Effector memory CD4-positive, alpha-beta T cell (primary cell): Measurements from ENCODE around the gene USP6NL.

ENCODE experiments used
- DNase-seq, 3 donors: peaks; one replicate each; pipeline ENCODE4 v3.0.0-alpha.2; 2020
- H3K27ac ChIP-seq: 2 replicates; pipeline ENCODE4 v1.7.0; 2013; ENCODE audit warnings: mild to moderate bottlenecking, low read length, moderate library complexity; ENCODE audit not compliant: insufficient read depth, poor library complexity, severe bottlenecking
- H3K27me3 ChIP-seq: replicated peaks from 2 replicates; pipeline ENCODE4 v1.7.0; 2013; ENCODE audit warnings: mild to moderate bottlenecking, low read length; ENCODE audit not compliant: insufficient read depth, control insufficient read depth, poor library complexity, severe bottlenecking
- H3K36me3 ChIP-seq: 2 replicates; pipeline ENCODE4 v1.7.0; 2013; ENCODE audit warnings: mild to moderate bottlenecking, low read length, moderate library complexity; ENCODE audit not compliant: control insufficient read depth, insufficient read depth
- H3K4me1 ChIP-seq: 2 replicates; pipeline ENCODE4 v1.7.0; 2013; ENCODE audit warnings: low read length, mild to moderate bottlenecking; ENCODE audit not compliant: control insufficient read depth, insufficient read depth, poor library complexity, severe bottlenecking
- H3K4me3 ChIP-seq: 2 replicates; pipeline ENCODE4 v1.7.0; 2013; ENCODE audit warnings: low read length, low read depth, mild to moderate bottlenecking; ENCODE audit not compliant: insufficient read depth, poor library complexity, severe bottlenecking
- H3K9me3 ChIP-seq: 2 replicates; pipeline ENCODE4 v1.7.0; 2013; ENCODE audit warnings: mild to moderate bottlenecking, low read length, moderate library complexity; ENCODE audit not compliant: control insufficient read depth

Gene USP6NL

GRCh38 chr10:11608159-11609013, 3.1 kb downstream of the USP6NL start:
- Histone ChIP-seq H3K27me3 (no peaks in the 10 kb centered on the region), H3K9me3 (no peaks in the 10 kb centered on the region), H3K4me1 (peaks cover 5% of the 10 kb centered on the region), H3K27ac (no peak overlapping the region), H3K36me3 (no peaks in the 10 kb centered on the region), H3K4me3 (no peak overlapping the region)
- no peak for DNase-seq

- H3K9me3 ChIP-seq: no peaks in the 10 kb centered on the region
- no peak overlapping the region for H3K27ac ChIP-seq
- peaks cover 5% of the 10 kb centered on the region for H3K4me1 ChIP-seq
- H3K27me3 ChIP-seq: no peaks in the 10 kb centered on the region
- H3K4me3 ChIP-seq: no peak overlapping the region
- no peaks in the 10 kb centered on the region for H3K36me3 ChIP-seq
- no peak for DNase-seq
Measured at GRCh38 chr10:11605807-11606408, 5.5 kb downstream of the USP6NL start.

DNA sequence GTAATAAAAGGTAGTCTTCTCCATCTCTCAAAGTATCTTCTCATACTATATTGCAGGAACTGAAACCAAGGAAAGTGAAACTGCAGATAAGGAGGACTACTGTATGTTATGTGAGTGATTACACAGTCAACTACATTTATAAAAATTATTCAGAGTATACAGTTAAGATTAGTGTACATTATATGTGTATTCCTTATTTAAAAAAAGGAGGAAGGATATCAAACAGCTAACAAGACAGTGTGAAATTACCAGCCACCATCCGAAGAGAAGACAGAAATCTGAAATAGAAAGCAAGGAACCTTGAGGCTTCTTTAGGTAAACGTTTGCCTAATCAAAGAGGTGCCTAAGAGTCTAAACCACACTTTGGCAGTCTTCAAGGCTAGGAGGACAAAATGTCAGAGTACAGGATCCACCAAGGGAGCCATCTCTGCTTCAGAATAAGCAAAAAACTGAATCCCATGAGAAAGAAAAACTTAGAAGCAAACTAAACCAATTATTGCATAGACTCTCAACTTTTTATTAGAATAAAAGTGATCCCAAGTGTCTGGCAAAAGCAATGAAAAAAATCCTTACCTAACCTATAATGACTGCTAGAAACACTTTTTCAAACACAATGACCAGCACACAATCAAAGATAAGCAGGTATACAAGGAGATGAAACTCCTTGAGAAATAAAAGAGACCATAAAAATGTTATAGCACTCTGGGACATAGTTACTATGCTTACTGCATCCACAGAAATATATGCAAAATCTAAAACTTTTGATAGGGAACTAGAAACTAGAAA, 6.4 kb downstream of the USP6NL start:
- no peak for DNase-seq
- Histone ChIP-seq H3K9me3 (no peaks in the 10 kb centered on the region), H3K27ac (no peak overlapping the region), H3K4me3 (peak overlapping the region; percentile 17), H3K27me3 (no peaks in the 10 kb centered on the region), H3K36me3 (no peaks in the 10 kb centered on the region), H3K4me1 (peaks cover 5% of the 10 kb centered on the region)

- H3K27me3 ChIP-seq: no peaks in the 10 kb centered on the region
- H3K27ac ChIP-seq: no peak overlapping the region
- no peak for DNase-seq
- H3K4me1 ChIP-seq: peaks cover 5% of the 10 kb centered on the region
- H3K4me3 ChIP-seq: no peak overlapping the region
- H3K36me3 ChIP-seq: no peaks in the 10 kb centered on the region
- H3K9me3 ChIP-seq: no peaks in the 10 kb centered on the region
Measured at GRCh38 chr10:11603741-11604140, 7.7 kb downstream of the USP6NL start.

- Histone ChIP-seq H3K27ac (no peak overlapping the region), H3K27me3 (no peaks in the 10 kb centered on the region), H3K4me1 (peaks cover 5% of the 10 kb centered on the region), H3K4me3 (no peak overlapping the region), H3K9me3 (no peaks in the 10 kb centered on the region), H3K36me3 (no peaks in the 10 kb centered on the region)
- DNase-seq: no peak
Measured at GRCh38 chr10:11602919-11603523, 8.4 kb downstream of the USP6NL start.

DNA sequence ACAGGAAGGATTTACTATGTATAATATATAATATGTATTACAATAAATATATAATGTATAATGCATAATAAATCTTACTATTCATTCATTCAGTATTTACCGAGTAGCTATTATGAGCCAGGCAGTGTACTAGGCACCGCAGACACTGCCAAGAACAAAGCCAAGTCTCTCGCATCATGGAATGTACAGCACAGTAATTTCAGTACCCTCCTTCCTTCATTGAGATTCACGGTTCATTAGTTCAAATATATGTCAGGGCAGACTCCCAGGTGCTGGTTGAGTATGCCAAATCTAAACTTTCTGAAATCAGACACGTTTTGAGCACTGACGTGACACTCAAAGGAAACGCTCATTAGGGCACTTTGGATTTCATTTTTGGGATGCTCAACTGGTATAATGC, 9.1 kb downstream of the USP6NL start:
- Histone ChIP-seq H3K27ac (no peak overlapping the region), H3K36me3 (no peaks in the 10 kb centered on the region), H3K27me3 (no peaks in the 10 kb centered on the region), H3K9me3 (no peaks in the 10 kb centered on the region), H3K4me1 (peaks cover 5% of the 10 kb centered on the region), H3K4me3 (no peak overlapping the region)
- DNase-seq: no peak

GRCh38 chr10:11601670-11602069, 9.8 kb downstream of the USP6NL start:
- DNase-seq: no peak
- Histone ChIP-seq H3K4me3 (no peak overlapping the region), H3K27me3 (no peaks in the 10 kb centered on the region), H3K9me3 (no peaks in the 10 kb centered on the region), H3K27ac (no peak overlapping the region), H3K36me3 (no peaks in the 10 kb centered on the region), H3K4me1 (peaks cover 5% of the 10 kb centered on the region)

- Histone ChIP-seq H3K27me3 (no peaks in the 10 kb centered on the region), H3K4me1 (peaks cover 5% of the 10 kb centered on the region), H3K27ac (no peak overlapping the region), H3K4me3 (no peak overlapping the region), H3K36me3 (no peaks in the 10 kb centered on the region), H3K9me3 (no peaks in the 10 kb centered on the region)
- DNase-seq: no peak
Measured at GRCh38 chr10:11600280-11600679, 11.2 kb downstream of the USP6NL start.

DNA sequence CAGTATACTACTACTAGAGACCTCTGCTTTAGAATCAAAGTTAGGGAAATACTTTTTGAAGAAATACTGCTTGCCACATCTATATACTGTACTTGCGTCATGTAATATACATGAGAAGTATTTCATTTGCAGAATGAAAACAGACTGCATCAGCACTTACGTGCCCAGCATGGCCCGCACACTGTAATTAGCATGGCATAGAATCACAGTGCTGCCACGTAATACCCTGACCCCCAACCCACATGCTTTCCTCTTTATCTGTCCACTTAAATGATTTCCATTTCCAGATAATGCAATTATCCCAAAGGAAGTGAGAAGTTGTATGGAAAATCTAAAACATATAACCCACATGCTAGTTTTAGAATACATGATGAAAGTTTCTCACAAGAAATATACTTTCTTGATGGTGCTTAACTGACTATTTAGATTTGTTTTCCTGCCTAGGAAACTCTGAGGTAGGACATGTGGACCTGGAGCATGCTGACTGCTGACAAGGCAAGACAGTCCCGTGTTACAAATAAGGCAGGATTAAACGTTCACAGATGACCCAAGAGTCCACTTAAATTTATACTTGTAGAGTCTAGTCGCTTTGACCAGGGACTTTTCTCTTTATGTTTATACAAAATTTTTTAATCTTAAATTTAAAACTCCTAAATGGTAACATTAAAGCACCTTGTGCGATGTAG, 12.6 kb downstream of the USP6NL start:
- no peaks in the 10 kb centered on the region for H3K36me3 ChIP-seq
- no peak for DNase-seq
- H3K27ac ChIP-seq: no peak overlapping the region
- no peaks in the 10 kb centered on the region for H3K9me3 ChIP-seq
- H3K27me3 ChIP-seq: no peaks in the 10 kb centered on the region
- H3K4me1 ChIP-seq: peaks cover 2% of the 10 kb centered on the region
- H3K4me3 ChIP-seq: no peak overlapping the region
